ENCODE results near the gene VPS13D.

VPS13D gene

GRCh38 chr1:12338823-12339222 is 109.0 kb downstream of the VPS13D start:
- DNase-seq (ENCODE audit: low read depth), result no peak
- TF ChIP-seq CTCF (IDR thresholded peaks at IDR 0.05; ENCODE audit: low read depth, low read length), result no peak
- TF ChIP-seq MAX (IDR thresholded peaks at IDR 0.05; ENCODE audit: low read depth, low read length), result no peak
- no peak for TF ChIP-seq POLR2A (IDR thresholded peaks at IDR 0.05; ENCODE audit: extremely low read depth, insufficient read length)
- TF ChIP-seq MYC (IDR thresholded peaks at IDR 0.05; ENCODE audit: low read depth, low read length), result no peak
- H3K4me3 ChIP-seq (ENCODE audit: low read depth, low read length), result no peak overlapping the region

GRCh38 chr1:12339396-12339795 is 109.6 kb downstream of the VPS13D start:
- no peak overlapping the region for H3K4me3 ChIP-seq (ENCODE audit: low read depth, low read length)
- no peak for DNase-seq (ENCODE audit: low read depth)
- TF ChIP-seq MAX (IDR thresholded peaks at IDR 0.05; ENCODE audit: low read depth, low read length) (no peak), POLR2A (IDR thresholded peaks at IDR 0.05; ENCODE audit: extremely low read depth, insufficient read length) (no peak)

GRCh38 chr1:12339811-12340543 is 110.1 kb downstream of the VPS13D start:
- TF ChIP-seq CTCF (IDR thresholded peaks at IDR 0.05; ENCODE audit: low read depth, low read length) (no peak), MAX (IDR thresholded peaks at IDR 0.05; ENCODE audit: low read depth, low read length) (no peak), MYC (IDR thresholded peaks at IDR 0.05; ENCODE audit: low read depth, low read length) (no peak), POLR2A (IDR thresholded peaks at IDR 0.05; ENCODE audit: extremely low read depth, insufficient read length) (no peak)
- no peak for DNase-seq (ENCODE audit: low read depth)
- H3K4me3 ChIP-seq (ENCODE audit: low read depth, low read length), result no peak overlapping the region

GRCh38 chr1:12340544-12340930 is 110.7 kb downstream of the VPS13D start:
- TF ChIP-seq POLR2A (IDR thresholded peaks at IDR 0.05; ENCODE audit: extremely low read depth, insufficient read length), result no peak
- no peak overlapping the region for H3K4me3 ChIP-seq (ENCODE audit: low read depth, low read length)
- no peak for DNase-seq (ENCODE audit: low read depth)

- H3K4me3 ChIP-seq (ENCODE audit: low read depth, low read length), result no peak overlapping the region
- TF ChIP-seq MAX (IDR thresholded peaks at IDR 0.05; ENCODE audit: low read depth, low read length), result no peak
- TF ChIP-seq MYC (IDR thresholded peaks at IDR 0.05; ENCODE audit: low read depth, low read length), result no peak
- no peak for TF ChIP-seq CTCF (IDR thresholded peaks at IDR 0.05; ENCODE audit: low read depth, low read length)
- no peak for TF ChIP-seq POLR2A (IDR thresholded peaks at IDR 0.05; ENCODE audit: extremely low read depth, insufficient read length)
- DNase-seq (ENCODE audit: low read depth), result no peak
Measured at GRCh38 chr1:12341667-12342066, 111.8 kb downstream of the VPS13D start.

- TF ChIP-seq MYC (IDR thresholded peaks at IDR 0.05; ENCODE audit: low read depth, low read length), result no peak
- no peak for TF ChIP-seq CTCF (IDR thresholded peaks at IDR 0.05; ENCODE audit: low read depth, low read length)
- TF ChIP-seq POLR2A (IDR thresholded peaks at IDR 0.05; ENCODE audit: extremely low read depth, insufficient read length), result no peak
- TF ChIP-seq MAX (IDR thresholded peaks at IDR 0.05; ENCODE audit: low read depth, low read length), result no peak
- H3K4me3 ChIP-seq (ENCODE audit: low read depth, low read length), result no peak overlapping the region
- DNase-seq (ENCODE audit: low read depth), result no peak
Measured at GRCh38 chr1:12342401-12343003, 112.7 kb downstream of the VPS13D start.
